ENCODE results near the gene FAM163B.
"Not testable (repeated sequence)": the region's sequence is repeated elsewhere in the genome, so short reads cannot be mapped to it uniquely, and the experiment has no call there.

Gene FAM163B

DNA sequence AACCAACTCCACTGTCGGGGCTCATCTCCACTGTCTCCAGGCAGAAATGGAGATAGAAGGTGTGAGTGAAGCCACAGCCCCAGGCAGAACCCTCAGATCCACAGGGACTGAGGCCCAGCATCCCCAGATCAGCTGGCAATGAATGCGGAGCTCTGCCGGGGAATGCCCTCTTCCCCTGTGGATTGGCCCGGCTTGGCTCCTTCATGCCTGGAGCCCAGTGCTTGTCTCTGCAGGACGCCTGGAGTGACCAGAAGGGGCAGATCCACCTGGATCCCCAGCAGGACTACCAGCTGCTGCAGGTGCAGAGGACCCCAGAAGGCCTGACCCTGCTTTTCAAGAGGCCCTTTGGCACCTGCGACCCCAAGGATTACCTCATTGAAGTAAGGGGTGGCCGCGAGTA is 30.4 kb upstream of the FAM163B start:
- no peak for DNase-seq (ENCODE audit: low spot score)

- no peak for DNase-seq (ENCODE audit: low spot score)
These were observed 29.5 kb upstream of the FAM163B start for GRCh38 chr9:133638711-133639110.

- no peak for DNase-seq (ENCODE audit: low spot score)
These were observed 28.9 kb upstream of the FAM163B start for GRCh38 chr9:133638076-133638475.

DNA sequence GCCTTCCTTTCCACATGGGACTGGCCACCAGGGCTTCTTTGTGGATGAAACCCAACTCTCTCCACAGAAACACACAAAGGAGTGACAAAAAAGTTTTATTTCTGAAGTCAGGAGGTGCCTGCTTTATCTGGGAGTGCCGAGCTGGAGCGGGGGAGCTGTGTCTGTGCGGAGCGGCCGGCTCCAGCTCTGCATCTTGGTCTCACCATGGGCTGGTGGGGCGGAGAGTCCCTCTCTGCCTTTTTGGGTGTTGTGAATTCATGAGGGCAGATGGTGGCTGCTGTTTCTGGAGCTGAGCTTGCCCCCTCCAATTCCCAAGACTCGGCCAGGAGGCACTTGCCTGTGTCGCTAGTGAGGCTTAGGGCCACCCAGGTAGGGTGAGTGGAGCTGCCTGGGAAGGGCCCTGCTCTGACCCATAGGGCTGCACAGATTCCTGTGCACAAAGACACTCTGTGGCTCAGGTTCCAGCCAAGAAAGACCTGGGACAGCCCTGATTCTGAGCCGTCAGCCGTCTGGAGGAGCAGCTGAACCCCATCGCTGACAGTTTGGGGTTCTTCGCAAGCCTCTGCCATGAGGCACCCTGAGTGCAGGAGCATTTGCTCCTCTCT is 28.4 kb upstream of the FAM163B start:
- no peak for DNase-seq (ENCODE audit: low spot score)

- no peak for DNase-seq (ENCODE audit: low spot score)
These were observed 27.7 kb upstream of the FAM163B start for GRCh38 chr9:133636902-133637301.

DNA sequence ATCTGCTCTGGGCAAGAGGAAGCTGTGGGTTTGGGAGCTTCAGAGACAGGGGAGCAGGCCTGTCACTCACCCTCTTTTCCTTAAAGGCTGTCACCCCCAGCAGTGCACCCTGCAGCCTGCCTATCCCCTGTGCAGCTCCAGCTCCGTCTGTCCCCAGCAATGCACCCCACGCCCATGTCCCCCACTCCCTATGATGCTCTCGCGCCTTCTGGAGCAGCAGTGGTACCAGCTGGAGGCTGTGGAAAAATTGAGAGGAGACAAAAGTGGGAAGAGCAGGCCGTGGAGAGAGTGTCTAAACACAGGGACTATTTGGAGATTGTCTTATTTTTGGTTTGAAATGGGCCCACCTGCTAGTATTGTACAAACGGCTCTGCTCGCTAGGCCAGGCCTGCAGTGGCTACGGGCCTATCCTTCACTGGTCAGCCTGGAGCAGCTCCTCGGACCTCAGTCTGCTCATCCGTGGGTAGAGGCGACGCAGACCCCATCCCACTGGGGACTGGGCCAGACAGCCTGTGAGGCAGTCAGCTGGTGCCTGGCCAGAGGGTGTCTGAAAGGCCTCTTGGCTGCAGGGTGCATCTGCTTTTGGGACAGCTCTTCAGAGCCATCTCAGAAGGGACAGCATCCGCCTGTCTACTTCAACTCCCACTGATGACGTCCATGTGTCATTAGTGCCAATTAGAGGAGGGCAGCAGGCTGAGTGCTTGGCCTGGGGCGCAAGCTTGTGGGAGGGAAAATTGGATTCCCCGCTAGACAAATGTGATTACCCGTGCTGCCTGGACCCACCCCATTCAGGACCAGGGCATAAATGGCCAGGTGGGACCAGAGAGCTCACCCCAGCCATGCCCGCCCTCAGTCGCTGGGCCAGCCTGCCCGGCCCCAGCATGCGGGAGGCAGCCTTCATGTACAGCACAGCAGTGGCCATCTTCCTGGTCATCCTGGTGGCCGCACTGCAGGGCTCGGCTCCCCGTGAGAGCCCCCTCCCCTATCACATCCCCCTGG is 26.6 kb upstream of the FAM163B start, which contains the start of gene DBH:
TSS of gene DBH (plus strand) at position 831 of the 999 bp plus-strand sequence. CDS start at position 840, 9 bp downstream.
- DNase-seq (ENCODE audit: low spot score) = no peak

GRCh38 chr9:133635098-133635497 is 25.9 kb upstream of the FAM163B start:
- DNase-seq (ENCODE audit: low spot score) = no peak

DNA sequence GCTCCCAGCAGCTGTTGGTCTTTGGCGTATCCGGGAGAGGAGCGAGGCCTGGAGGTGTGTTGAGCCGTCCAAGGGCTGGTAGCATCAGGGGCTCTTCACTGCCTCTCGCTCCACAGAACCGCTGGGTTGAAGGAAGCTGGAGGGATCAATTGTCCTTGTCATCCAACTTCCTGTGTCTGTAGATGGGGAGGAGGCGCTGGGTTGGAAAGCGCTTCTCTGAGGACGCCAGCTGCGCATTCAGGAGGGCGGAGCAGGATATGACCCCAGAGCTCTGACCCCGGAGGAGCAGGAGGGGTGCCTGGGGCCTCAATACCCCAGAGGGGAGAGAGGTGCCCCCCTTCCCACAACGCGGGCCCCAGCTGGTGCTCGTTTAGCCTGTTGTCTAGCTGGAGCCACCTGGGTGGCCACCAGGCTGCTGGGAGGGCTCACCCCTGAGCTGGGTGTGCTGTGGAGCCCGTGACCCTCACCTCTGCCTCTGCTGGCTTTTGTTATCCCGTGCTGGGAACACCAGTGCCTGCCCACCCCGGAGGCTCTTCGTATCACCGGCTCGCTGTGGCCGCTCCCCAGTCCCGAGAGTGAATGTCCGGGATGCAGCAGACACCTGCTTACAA is 25.0 kb upstream of the FAM163B start:
- DNase-seq (ENCODE audit: low spot score) = peak; percentile 10

- no peak for DNase-seq (ENCODE audit: low spot score)
These were observed 24.5 kb upstream of the FAM163B start for GRCh38 chr9:133633681-133634080.

DNA sequence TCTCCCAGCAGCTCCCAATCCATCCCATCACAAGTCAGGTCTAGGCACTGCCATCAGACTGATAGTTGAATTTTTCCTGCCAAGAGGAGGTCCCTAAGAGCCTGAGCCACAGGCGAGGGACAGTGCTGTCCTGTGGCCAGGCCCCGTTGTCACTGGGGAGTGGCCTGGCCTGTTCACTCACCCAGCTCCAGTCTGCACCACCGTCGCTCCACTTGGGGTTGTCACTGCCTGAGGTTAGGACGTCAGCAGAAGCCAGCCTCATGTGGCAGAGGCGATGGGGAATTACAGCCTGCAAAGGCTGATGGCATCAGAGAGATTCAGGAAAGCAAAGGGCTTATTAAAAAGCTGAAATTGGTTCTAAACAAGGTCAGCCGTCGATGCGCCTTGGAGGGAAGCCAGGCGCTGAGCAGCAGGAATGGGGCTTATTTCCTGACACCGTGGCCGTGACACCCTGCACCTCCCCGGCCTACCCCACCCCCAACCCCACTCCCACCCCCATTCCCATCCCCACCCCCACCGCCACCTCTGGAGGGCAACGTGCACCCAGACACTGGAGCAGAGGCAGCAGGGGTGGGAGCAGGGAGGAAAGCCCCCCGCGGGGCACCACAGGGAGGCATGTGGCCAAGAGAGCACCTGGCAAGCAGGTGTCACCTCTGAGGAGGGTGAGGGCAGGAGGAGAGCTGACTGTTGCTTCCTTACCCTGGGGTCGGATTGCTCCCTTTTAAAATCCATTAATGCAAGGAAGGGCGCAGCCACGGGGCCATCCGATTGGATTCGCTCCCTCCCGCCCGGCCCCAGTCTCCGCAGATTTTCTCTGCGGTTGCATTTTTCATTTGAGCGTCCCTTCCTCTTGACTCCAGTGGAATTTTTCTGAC is 23.9 kb upstream of the FAM163B start:
- DNase-seq (ENCODE audit: low spot score) = no peak

- DNase-seq (ENCODE audit: low spot score) = no peak
These were observed 21.9 kb upstream of the FAM163B start for GRCh38 chr9:133631111-133631510.

GRCh38 chr9:133629221-133630110 is 20.3 kb upstream of the FAM163B start:
- no peak for DNase-seq (ENCODE audit: low spot score)

GRCh38 chr9:133628766-133629165 is 19.6 kb upstream of the FAM163B start:
- no peak for DNase-seq (ENCODE audit: low spot score)

DNA sequence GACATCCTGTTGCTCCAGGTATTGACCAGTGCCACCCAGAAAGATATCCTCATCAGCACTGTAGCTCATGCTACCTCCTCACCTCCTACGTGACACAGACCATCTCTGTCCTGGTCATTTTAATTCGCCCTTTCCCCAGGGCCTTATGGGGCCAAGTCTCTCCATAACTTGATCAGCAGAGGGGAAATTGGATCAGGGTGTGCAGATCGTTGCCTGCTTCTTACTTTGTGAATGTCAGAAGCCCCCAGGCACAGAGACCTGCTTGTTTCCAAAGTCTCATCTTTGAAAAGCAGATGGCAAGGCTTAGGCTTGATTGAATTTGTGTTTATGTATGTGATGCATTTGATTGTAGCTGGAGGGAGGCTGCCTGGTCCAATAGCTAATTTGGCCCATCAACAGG is 18.2 kb upstream of the FAM163B start:
- DNase-seq (ENCODE audit: low spot score) = no peak

GRCh38 chr9:133626008-133626407 is 16.8 kb upstream of the FAM163B start:
- not testable (repeated sequence) for DNase-seq (ENCODE audit: low spot score)

DNA sequence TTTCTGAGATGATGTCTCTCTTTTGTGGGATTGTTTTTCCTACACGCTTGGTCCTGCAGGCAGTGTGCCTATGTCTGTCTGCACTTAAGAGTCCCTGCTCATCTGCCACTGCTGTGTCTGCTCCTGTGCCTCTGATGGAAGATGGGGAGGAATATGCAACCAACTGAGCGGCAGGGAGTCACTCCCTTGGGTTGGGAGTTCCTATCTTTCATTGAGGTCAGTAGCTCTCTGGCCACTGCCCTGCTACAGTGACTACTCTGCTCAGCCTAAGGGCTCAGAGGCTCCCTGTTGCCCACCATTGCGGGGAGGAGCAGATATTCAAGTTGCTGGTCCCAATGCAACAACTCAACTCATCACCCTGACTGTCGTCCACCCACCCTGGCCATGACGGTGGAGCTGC is 13.4 kb upstream of the FAM163B start:
- no peak for DNase-seq (ENCODE audit: low spot score)

- no peak for DNase-seq (ENCODE audit: low spot score)
These were observed 12.6 kb upstream of the FAM163B start for GRCh38 chr9:133621725-133622267.

GRCh38 chr9:133619791-133620190 is 10.6 kb upstream of the FAM163B start:
- DNase-seq (ENCODE audit: low spot score) = peak; percentile 69

DNA sequence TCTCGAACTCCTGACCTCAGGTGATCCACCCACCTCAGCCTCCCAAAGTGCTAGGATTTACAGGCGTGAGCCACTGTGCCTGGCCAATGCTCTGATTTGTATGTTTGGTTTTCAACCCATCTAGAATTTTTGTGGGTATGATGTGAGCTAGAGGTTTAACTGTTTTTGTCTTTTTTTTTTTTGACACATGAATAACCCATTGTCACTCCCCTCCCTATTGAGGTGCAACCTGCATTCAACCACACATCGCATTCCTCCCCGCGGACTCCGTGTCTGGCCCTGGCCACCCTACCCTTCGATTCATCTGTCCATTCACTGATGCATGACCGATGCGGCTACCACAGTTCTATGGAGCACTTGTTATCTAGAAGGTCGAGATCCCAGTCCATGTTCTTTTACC is 9.5 kb upstream of the FAM163B start:
- no peak for DNase-seq (ENCODE audit: low spot score)

- no peak for DNase-seq (ENCODE audit: low spot score)
These were observed 7.6 kb upstream of the FAM163B start for GRCh38 chr9:133616643-133617405.
